NCI-H187 treated with DMSO at 0.1 percent for 48 hours (cell line): ENCODE measurements around the gene DPH1.

ENCODE experiments used
- DNase-seq: peaks from one replicate; lab custom pipeline; 2025; lab: John Stamatoyannopoulos, UW

Gene DPH1

DNA sequence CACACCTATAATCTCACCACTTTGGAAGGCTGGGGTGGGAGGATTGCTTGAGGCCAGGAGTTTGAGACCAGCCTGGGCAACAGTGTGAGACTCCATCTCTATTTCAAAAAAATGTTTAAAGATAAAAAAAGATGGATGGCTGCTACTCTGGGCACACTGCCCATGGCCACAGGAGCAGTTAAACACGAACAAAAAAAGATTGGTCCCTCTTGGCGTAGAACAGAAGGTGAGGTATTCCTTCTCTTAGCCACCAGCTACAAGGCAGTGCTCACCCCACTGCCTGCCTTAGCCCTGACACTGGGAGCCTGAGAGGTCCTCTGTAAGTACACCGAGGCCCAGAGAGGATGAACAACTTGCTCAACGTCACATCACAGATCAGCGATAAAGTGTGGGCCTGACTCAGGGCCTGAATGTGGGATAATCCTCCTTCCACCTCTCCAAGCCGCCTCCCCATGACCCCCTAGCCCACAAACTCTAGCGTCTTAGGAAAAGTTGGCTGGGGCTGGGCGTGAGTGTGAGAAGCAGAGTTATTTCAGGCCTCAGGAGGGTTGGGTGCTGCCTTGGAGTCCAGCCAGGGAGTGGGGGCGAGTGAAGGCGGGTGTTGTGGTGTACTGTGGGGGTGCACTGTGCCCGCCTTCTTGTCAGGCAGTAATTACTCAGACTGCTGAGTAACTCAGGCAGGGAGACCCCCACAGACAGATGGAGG lies 2.3 kb upstream of the DPH1 start:
- no peak for DNase-seq

DNA sequence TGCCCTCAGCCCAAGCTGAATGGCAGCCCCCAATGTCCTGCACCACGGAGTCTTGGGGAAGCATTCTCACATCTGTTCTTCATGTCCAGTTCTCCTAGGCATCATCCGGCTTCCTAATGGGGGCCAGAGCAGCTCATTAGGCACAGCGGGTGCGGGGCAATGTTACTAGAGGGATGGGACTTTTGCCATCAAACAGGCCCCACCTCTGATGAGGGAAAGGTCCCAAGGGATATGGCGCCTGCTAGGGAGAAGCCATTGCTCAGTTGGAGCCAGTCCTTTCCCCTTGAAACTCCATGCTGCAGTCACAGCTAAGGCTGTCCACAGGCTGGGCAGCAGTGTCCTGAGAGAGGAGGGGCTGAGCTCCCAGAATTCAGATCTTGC lies 1.7 kb upstream of the DPH1 start:
- DNase-seq, result no peak

DNA sequence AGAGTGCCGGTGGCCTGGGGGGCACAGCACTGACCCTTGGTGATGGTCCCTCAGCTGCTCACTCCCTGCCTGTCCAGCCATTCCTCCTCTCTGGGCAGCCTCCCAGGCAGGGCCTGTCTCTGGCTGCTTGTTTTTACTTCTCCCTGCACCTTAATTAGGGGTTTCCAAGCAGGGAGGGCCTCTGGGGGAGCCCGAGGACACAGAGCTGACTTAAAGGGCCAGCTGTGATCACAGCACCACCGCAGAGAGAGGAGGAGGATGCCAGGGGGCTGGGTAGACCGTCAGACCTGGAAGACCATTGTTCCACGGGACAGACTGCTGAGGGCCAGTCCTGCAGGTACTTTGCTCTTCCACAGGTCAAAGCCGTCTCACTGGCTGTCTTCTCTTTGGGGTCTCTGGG lies 1.2 kb upstream of the DPH1 start:
- DNase-seq, result no peak

DNA sequence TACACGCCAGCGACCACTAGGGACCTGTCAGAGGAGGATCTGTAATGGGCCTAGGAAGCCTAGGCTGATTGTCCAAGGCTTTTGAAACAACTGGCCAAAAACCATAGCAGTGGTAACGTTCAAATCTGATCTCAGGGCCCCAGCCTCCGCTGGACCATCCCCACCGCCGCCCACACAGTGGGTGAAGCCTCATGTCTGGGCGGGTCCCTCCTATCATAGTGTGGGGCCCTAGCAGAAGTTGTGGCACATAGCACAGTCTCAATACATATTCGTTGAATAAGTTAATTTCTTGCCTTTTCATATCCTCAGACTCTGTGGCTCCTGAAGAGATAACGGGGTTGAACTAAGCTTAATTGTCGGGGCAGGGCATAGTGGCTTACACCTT lies 818 bp downstream of the DPH1 start:
- no peak for DNase-seq

DNA sequence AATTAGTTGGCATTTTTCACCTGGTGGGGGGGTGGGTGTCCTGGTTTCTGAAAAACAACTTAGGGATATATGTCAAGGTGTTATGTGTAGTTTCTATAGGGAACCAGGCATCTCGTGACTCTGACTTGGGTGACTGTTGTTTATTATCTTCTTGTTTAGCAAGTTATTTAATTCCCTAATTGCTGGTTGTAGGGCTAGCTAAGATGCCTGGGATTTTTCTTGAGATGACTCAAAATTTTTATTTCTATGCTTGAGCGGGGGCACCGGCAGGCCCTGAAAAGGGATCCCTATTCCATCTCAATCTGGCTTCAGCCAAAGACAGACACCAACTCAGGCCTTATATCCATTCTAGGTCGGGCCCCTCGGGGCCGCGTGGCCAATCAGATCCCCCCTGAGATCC lies 3.2 kb downstream of the DPH1 start:
- DNase-seq, result no peak

DNA sequence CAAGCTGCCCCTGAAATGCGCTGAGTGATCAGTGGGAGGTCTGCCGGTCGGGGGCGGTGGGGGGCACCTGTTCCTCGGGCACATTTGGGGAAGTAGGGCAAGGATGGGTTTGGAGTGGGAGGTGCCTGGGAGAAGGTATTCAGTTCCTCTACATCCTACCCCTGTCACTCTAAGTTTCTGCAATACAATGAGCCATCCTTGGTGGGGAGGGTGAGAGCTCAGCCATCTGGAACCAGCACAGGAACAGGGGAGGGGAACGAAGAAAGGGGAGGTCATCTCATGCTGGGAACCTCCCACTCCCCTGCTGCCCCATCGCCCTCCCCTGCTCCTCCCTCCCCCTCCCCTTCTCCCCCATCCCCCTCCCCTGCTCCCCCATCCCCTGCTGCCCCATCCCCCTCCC lies 4.2 kb downstream of the DPH1 start:
- no peak for DNase-seq

DNA sequence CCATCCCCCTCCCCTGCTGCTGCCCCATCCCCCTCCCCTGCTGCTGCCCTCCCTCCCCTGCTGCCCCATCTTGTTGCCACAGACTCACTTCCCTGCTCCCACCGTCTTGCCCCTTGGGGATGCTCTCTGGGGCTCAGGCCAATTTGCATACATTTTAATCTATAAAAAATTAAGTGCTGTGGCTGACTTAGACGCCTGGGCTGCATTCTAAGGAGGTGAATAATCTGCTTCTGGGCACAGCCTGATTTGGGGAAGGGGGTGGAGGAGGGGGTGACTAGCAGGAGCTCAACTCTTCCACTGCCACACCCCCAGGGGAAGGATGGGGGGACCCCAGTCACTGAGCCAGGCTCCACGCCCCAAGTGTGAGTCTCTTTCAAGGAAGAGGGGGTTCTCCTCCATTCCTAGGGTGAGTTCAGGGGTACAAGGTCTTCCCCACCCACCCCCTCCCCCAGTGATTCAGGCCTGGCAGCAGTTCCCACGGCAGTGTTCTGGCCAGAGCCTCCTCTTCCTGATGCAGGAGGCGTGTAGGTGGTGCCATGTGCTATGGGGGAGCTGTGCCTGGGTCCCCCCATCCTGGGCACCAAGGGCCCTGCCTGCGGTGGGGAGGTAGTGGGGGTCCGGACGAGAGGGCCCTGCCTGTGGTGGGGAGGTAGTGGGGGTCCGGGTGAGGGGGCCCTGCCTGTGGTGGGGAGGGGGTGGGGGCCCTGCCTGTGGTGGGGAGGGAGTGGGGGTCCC lies 5.0 kb downstream of the DPH1 start:
- no peak for DNase-seq

DNA sequence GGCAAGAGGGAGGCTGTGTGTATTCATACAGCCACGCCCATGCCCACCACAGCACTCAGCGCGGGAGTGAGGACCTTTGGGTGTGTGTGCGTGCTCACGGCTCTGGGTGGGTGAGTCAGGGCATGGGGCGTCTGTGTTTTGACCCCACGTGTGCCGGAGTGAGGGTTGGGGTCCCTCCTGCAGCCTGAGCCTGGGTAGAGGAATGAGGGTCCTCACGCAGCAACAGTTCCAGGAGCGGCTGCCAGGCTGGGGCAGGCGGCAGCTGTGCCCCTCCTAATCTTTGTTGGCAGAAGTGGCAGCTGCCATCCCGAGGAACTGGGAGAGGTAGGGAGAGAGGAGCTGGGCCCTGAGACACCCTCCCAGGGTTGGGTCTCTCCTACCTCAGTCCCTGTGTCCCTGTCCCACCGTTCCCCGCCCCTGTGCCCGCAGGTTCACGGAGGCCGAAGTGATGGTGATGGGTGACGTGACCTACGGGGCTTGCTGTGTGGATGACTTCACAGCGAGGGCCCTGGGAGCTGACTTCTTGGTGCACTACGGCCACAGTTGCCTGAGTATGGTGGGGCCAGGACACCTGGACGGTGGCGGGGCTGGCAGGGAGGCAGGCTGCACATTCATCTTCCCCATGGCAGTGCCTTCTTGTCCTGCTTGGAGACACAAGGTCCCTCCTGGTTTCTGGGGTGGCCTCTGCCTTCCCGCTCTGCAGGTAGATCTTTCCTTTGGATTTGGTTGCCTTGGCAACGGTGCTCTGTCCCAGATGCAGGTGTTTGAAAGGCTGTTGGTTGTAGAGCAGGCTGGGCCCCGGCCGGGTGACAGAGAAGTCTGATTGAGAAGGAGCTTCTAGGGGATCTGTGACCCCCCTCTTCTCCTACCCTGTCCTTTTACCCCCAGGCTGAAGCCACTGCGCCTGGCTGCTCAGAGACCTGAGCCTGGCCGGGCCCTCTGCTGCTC lies 5.9 kb downstream of the DPH1 start:
- no peak for DNase-seq

DNA sequence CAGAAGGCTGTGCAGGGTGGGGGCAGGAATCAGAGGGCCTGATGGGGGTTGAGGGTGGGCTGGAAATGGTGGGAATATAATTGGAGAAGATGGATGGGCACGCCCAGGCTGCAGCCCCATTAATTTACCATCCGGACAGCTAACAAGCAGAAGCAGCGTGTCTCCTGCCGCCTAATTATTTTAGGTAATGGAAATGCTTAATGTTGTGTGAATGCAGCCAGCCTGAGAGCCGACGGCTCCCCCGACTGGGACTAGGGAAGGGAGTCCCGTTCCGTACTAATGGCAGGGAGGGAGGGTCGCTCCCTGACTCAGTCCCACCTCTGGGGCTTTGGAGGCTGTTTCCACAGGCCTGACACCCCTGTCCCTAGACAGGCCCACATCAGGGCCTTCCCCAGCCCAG lies 7.2 kb downstream of the DPH1 start:
- no peak for DNase-seq

DNA sequence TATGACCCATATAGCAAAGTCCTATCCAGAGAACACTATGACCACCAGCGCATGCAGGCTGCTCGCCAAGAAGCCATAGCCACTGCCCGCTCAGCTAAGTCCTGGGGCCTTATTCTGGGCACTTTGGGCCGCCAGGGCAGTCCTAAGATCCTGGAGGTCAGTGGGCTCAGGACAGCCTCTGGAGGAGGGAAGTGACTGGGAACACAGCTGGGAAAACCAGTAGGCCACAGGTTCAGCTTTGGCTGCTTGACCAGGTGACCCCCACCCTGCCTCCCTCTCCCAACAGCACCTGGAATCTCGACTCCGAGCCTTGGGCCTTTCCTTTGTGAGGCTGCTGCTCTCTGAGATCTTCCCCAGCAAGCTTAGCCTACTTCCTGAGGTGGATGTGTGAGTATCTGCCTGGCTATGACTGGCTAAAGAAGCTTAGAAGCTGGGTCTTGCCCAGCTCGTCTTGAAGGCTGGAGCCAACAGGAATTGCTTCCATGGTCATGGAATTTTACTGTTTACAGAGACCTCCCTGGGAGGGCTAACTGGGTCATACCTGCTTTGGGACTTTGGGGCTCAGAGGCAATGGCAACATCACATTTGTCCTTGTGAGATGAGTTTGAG lies 10.4 kb downstream of the DPH1 start:
- no peak for DNase-seq

DNA sequence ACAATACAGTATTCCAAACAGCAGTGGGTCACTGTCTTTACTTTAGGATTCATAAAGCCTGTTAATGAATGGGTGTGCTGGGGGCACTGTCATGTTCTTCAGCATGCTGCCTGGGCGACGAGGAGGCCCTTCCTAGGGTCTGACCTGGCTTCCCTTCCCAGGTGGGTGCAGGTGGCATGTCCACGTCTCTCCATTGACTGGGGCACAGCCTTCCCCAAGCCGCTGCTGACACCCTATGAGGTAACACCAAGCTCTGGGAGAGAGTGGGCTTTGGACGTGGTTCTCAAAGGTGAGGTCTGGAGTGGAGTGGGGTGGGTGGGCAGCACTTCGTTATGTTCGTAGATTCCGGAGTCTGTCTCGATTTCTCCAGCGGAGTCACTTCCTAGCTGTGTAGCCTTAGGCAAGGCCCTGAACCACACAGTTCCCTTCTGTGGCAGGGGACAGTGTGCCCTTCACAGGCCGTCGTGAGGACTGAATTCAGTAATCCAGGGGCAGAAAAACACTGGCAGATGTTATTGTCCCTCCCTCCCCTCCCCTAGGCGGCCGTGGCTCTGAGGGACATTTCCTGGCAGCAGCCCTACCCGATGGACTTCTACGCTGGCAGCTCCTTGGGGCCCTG lies 11.1 kb downstream of the DPH1 start:
- DNase-seq, result no peak

DNA sequence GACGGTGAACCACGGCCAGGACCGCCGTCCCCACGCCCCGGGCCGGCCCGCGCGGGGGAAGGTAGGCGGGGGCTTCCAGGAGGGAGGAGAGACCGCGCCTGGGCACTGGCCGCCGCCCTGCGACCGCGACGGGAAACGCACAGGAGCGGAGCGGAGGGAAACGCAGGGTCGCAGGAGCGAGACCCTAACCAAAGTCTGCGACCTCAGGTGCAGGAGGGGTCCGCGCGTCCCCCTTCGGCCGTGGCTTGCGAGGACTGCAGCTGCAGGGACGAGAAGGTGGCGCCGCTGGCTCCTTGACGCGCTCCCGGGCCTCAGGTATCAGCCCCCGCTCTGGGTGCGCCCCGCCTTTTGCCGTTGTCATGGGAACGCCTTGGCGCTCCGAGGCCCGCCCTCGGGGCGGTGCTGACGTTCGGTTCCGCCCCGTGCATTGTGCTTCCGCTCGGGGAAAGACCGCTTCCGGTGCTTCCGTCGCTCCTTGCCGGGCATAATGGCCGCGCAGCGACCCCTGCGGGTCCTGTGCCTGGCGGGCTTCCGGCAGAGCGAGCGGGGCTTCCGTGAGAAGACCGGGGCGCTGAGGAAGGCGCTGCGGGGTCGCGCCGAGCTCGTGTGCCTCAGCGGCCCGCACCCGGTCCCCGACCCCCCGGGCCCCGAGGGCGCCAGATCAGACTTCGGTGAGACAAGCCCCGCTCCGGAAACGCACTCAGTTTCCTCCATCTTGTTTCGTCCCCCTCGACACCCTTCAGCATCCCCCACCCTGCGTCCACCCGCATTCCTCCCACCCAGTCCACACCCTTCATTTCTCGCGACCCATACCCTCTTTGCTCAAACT lies 11.8 kb downstream of the DPH1 start, which contains the start of gene OVCA2:
TSS of gene OVCA2 (plus strand) at position 462 of the 829 bp plus-strand sequence. CDS start at position 488, 26 bp downstream.
- DNase-seq, result no peak

DNA sequence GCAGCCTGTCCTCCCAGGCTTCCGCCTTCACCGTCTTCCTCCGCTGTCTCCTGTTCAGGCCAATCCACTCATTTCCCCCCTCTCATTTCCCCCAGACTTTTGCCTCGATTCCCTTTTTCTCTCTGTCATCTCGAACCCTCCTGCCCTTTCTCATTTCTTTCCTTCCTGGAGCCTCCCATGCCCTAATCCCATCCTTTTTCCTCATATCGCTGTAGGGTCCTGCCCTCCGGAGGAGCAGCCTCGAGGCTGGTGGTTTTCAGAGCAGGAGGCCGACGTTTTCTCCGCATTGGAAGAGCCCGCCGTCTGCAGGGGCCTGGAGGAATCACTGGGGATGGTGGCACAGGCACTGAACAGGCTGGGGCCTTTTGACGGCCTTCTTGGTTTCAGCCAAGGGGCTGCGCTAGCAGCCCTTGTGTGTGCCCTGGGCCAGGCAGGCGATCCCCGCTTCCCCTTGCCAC lies 12.5 kb downstream of the DPH1 start:
- DNase-seq, result no peak

DNA sequence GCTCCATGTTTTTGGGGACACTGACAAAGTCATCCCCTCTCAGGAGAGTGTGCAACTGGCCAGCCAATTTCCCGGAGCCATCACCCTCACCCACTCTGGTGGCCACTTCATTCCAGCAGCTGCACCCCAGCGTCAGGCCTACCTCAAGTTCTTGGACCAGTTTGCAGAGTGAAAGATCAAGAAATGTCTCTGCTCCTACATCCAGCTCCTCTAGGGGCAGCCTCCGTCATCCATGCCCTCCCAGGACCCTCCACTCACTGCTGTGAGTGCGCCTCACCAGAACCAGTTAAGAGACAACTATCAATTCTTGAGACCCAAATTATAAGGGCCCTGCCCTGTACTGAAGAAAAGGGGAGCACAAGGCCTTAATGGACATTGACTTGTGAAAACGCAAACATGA lies 13.0 kb downstream of the DPH1 start:
- DNase-seq, result no peak

DNA sequence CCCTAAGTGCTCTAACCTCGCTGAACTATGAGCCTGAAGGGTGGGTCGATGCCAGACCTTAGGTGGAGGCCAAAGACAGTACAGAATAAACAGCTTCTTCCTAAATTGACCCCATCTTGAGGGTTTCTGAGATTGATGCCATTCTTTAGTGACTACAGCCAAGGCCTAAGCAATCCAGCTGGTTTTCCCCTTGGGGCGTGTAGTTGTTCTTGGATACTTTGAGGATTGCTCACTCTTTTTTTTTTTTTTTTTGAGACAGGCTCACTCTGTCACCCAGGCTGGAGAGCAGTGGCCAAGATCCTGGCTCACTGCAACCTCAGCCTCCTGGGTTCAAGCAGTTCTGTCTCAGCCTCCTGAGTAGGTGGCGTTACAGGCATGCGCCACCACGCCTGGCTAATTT lies 13.8 kb downstream of the DPH1 start:
- no peak for DNase-seq

DNA sequence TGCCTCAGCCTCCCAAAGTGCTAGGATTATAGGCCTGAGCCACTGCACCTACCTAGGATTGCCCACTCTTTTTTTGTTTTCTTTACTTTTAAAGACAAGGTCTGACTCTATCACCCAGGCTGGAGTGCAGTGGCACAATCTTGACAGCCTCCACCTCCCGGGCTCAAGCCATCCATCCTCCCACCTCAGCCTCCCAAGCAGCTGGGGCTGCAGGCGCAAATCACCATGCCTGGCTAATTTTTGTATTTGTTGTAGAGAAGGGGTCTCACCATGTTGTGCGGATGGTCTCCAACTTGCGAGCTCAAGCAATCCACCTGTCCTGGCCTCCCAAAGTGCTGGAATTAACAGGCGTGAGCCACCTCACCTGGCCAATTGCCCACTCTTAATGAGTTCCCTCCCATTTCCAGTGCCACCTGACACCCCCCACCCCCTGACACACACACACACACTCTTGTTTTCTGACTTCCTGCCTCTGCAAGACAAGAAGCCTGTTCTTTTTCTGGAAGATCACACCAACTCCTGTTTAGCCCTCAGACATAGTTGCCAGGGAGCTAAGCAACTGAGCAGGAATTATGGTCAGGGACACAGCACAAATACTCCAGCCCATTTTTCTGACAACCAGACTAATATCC lies 14.4 kb downstream of the DPH1 start:
- DNase-seq, result no peak

DNA sequence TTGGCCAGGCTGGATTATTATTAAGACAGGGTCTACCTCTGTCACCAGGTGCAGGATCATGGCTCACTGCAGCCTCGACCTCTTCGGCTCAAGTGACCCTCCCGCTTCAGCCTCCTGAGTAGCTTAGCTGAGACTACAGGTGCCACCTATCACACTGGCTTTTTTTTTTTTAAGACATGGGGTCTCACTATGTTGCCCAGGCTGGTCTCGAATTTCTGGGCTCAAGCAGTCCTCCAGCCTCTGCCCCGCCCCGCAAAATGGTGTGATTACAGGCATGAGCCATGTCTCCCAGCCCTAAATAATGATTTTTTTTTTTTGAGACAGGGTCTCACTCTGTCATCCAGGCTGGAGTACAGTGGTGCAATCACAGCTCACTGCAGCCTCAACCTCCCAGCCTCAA lies 17.6 kb downstream of the DPH1 start:
- no peak for DNase-seq

DNA sequence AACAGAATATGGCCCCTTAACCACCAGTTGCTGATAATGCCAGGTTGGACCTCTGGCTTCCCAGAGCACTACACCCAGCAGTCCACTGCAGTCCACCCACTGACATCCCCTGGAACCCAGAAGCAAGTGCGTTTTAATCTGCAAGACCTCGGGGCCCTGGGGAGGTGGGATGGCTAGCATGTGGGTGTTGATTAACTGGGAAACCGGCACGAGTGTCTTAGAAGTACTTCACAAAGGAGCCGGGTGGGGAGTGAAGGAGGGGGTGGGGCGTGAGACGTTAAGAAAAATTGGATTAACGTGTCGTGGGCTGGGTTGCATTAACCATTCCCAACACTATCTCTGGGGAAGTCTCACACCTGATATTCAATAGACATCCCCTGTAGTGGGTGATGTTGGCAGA lies 18.9 kb downstream of the DPH1 start:
- DNase-seq, result no peak

DNA sequence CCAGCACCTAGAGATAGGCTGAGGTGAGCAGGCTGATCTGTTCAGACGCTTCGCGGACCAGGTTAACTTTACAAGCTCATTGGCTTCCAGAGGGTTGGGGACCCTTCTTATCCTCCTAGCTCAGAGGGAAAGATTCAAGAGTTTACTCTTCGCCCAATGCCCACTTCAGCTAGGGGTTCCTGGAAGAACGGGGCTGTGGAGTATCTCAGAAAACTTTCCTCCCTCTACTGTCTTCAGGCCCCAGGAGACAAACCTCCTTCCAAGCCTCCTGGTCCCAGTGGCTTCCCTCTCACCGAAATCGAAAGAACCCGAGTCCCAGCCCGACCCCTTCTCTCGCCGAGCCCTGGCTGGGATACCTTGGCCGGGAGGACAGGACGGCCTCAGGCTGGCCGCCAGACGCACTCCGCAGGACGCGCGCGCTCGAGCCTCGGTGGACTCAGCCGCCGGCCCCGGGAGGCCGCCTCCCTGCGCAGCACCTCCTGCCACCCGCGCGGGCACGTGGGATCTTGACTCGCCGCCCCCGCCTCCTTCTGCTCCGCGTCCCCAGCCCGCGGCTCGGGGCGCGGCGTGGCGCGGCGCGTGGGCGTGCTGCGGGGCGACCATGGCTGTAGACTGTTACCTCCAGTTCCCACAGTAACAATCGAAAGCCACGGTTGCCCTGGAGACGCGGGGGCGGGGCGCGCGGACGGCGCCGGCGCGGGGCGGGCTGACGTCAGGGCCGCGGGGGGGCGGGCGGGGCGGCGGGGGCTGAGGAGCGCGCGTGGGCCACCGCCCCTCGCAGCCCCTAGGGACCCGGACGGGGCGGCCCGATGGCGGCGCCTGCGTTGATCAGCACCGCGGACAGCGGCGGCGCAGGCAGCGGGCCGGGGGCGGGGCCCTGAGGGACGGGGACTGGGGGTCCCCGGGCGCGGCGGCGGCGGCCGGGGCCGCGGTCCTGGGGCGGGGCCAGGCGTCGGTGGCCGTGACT lies 19.7 kb downstream of the DPH1 start:
- DNase-seq, result no peak
